HEK293T (cell line): ENCODE results near the gene NSFL1C.

Experiments used
- FOXK2 ChIP-seq: fragments of 450-650 bp; IDR thresholded peaks from 2 replicates; pipeline ENCODE4 v1.6.1; 2016; ENCODE audit warnings: mild to moderate bottlenecking
- SP1 ChIP-seq: fragments of 450-650 bp; IDR thresholded peaks from 2 replicates; pipeline ENCODE4 v1.6.1; 2017
- TF ChIP-seq, protein P1 (sequence below): fragments of 450-650 bp; IDR thresholded peaks from 2 replicates; pipeline ENCODE4 v1.6.1; 2016

- TF ChIP-seq, protein P1, sequence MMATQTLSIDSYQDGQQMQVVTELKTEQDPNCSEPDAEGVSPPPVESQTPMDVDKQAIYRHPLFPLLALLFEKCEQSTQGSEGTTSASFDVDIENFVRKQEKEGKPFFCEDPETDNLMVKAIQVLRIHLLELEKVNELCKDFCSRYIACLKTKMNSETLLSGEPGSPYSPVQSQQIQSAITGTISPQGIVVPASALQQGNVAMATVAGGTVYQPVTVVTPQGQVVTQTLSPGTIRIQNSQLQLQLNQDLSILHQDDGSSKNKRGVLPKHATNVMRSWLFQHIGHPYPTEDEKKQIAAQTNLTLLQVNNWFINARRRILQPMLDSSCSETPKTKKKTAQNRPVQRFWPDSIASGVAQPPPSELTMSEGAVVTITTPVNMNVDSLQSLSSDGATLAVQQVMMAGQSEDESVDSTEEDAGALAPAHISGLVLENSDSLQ: no peak
- no peak for TF ChIP-seq SP1
- TF ChIP-seq FOXK2: no peak
Observed at GRCh38 chr20:1443085-1443484, 23.6 kb downstream of the NSFL1C start.
